ENCODE measurements around the gene ATP5MC3.

Gene ATP5MC3

DNA sequence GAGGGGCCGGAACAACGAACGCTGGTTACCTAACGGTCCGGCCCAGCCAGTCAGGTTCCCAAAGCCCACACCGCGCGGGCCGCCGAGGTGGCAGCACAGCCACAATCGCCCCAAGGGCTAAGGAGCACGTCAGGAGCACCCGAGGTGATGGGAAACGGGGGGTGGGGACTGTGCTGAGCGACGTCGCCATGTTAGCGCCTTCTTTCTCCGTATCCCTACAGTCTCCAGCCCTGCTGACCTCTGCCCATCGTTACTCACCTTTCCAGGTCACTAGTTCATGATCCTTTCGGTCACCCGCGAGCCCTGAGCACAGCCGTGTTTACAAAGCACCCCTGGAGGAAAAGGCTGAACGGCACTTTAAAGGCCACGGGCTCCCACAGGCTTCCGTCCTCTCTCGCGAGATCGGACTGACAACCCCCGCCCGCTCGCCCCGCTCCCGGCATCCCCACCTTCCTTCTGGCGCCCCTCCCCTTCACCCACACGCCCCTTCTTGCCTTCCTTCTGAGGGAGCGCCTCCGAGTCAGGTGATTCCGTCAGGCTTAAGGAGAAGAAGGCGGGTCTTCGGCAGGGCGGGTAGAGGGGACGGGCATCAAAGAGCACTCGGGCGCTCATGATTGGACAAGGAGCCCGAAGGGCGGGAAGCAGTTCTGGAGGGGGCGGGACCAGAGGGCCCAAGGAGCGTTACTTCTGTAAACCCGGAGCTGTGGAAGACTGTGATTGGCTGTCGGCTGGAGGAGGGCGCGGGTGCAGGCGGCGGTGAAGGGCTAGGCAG, 13.5 kb downstream of the ATP5MC3 start, which contains the start of gene ATF2:
Gene ATF2 (minus strand): TSS at position 412 of the 772 bp plus-strand sequence. CDS start 31,760 bp downstream, outside the sequence.
- peak; percentile 99 for DNase-seq

DNA sequence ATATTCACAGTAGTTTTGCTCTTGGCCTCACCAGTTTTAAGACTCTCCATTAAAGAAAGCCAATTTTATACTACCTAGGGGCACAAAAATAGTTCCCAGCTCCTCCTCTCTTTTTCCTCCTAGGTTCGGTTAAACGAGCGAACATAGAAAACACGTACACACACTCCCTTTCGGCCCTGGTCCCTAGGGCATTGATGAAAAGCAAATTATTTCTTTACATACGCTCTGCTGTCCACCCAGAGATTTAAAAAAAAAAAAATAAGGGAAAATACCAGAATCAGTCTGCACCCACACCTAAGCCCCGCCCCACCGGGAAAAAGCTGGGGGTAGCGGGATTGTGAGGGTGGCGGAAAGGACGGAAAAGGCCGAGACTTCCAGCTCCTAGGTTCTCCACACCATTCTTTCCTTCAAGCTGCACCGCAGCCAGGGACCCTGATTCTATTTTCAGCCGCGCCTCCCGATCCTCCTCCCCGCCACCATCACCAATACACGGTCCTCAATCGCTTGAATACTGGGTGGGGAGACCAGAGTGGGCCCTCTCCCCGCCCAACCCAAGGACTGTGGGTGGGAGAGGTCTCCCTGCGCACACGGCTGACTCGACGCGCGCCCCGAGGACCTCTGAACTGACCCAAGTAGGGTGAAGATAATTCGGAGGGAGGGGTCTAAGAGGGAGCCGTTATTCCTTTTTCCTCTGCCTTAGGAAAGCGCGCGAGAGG, 14.3 kb downstream of the ATP5MC3 start:
- peak; percentile 76 for DNase-seq

DNA sequence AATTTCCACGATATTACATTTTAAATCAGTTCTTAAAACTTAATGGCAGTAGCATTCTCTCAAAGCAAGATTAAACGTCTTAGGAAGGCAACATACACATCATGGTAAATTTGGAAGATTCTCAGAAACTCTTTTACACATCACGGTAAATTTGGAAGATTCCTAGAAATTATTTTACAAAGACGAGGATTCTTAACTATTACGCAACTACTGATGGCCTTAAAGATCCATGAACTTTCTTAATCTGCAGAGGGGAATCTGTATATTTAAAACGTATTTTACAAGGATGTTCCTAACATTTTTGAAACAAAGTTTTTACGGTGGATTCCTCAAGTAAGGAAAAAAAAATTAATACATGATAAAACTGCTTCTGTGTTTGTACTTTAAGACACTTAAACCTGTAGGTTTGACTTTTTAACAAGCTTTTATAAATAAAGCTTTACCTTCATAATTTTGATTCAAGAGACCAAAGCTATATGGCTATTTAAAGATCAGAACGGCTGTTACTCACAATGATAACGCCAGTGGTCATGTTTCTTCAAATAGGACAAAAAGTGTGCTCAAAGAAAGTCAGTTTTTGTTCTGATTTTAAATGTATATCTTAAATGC, 15.2 kb downstream of the ATP5MC3 start:
- DNase-seq: no peak

DNA sequence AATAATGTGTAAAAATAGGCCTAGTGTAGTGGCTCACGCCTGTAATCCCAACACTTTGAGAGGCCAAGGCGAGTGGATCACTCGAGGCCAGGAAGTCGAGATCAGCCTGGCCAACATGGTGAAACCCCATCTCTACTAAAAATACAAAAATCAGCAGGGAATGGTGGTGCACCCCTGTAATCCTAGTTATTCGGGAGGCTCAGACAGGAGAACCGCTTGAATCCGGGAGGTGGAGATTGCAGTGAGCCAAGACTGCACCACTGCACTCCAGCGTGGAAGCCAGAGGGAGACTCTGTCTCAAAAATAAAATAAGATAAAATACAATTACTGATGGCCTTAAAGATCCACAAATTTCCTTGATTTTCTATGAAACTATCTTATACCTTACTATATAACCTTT, 17.3 kb downstream of the ATP5MC3 start:
- no peak for DNase-seq

DNA sequence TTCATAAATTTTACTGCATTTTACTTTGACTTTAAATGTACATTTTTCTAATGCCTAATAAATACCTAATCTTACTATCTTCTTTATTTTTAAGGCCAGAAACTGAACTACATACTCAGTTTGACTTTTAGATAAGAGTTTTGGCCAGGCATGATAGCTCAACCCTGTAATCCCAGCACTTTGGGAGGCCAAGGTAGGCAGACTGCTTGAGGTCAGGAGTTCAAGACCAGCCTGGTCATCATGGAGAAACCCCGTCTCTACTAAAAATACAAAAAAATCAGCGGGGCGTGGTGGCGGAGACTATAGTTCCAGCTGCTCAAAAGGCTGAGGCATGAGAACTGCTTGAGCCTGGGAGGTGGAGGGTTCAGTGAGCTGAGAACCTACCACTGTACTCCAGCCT, 22.6 kb downstream of the ATP5MC3 start:
- DNase-seq: no peak

DNA sequence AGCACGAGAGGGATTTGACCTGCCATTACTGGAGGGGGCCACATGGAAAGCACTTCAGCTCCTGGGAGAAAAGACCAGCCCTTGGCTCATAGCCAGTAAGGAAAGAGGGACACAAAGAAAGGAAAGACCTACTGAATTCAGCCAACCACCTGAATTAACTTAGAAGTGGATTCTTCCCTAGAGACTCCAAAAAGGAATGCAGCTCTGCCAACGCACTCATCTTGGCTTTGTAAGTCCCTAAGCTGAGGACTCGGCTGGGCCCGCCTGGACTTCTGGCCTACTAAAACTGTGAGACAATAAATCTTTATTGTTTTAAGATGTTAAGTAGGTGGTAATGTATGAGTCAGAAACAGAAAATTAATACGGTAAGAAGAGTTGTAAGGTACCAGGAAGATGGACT, 25.0 kb downstream of the ATP5MC3 start:
- no peak for DNase-seq

DNA sequence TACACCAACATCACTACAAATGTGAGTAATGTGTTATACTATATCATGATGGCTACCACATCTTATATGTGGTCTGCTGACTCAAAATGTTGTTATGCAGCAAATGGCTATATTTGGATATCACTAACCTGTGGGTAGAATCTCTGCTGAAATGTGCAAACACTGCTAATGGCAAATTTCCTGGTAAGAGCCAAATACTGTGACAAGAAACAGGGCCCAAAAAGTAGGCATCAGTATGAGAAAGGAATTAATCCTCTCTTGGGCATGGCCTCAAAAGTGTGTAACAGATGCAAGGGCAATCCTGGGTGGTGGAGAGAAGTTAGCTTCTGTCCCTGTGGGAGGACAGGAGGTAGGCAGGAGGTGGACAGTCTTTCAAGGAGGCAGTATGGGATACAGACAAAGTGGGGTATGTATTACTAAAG, 26.8 kb downstream of the ATP5MC3 start:
- DNase-seq: no peak

DNA sequence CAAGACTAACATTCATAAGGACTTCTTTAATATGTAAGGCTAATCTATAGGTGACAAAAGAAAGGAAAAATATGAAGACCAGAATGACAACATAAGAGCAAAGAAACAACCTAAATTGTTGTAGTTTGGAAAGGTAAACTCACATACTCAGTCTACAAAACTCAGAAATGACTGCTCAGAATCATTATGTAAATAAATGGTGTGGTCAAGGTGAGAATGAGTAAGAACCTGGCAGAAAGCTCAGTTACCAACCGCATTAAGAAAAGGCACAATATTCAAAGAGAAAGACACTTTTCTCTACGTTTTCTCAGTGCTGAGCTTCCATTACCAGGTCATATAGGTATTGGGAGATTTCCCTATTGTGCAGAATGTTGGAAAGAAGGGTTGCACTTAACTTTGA, 29.3 kb downstream of the ATP5MC3 start:
- DNase-seq: no peak

DNA sequence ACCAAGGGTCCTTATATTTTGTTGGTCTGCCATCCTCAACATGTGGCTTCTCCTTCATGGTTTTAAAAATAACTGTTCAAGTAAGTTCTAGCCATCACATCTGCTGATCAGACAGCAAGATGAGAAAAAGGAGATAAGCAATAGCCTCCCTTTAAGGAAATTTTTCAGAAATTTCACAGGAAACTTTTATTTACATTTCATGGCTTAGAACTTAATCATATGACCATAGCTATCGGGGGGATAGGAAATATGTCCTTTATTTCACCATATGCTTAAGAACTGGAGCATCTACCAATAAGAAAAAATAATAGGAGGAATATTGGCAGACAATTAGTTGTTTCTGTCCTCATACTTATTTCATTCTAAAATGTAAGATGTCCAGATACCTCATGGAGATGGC, 29.7 kb downstream of the ATP5MC3 start:
- no peak for DNase-seq

DNA sequence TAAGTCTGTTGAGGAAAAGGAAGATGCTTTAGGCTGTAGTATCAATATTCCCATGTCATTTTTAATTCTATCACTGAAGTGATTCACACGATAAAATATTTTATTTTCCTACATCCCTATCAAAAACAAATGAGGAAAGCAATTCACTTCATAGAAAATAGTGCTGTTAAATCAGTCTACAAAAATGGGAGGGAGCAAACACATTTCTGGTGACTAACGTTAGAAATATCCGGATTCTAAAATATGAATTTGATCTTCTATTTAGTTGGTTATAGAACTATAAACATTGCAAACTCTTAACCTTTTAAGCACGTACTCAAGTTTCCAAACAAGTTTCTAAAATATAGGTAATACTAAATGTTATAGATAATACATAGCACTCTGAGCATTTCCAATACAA, 34.3 kb downstream of the ATP5MC3 start:
- no peak for DNase-seq

DNA sequence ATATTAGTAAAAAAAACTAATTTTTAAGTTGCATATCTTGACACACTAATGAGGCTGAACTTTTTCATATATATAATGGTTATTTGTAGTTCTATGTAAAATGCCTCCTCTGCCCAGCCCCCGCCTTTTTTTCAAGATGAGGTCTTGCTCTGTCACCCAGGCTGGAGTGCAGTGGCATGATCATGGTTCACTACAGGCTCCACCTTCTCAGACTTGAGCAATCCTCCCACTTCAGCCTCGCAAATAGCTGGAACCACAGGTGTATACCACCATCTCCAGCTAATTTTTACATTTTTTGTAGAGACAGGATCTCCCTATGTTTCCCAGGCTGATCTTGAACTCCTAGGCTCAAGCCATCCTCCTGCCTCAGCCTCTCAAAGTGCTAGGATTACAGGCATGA, 37.8 kb downstream of the ATP5MC3 start:
- no peak for DNase-seq

DNA sequence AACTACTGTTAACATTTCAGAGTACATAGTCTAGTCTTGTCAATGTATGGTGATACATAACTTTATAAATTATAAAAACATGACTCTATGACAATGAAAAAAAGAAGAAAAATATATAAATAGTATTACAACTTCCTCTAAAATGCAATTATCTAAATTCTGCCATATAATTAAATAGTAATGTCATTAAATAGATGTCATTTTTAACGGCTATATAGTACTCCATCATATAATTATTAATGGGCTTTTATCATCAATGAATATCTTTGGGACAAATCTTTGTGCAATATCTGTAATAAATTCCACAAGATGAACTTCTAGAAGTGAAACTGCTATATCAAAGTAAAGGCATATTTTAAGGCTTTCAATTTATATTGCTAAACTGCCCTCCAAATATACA, 38.3 kb downstream of the ATP5MC3 start:
- DNase-seq: no peak

DNA sequence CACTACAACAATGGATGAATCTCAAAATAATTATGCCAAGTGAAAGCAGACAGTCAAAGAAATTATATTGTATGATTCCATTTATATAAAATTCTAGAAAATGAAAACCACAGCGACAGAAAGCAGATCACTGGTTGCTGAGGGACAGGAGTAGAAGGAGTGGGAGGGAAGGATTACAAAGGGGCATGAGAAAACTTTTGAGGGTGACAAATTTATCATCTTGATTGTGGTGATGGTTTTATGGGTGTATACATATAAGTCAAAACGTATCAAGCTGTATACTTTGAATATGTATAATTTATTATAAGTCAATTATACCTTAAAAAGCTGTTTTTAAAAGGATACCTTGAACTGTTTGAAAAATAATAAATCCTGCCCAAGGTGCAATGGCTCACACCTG, 41.2 kb downstream of the ATP5MC3 start:
- DNase-seq: no peak

DNA sequence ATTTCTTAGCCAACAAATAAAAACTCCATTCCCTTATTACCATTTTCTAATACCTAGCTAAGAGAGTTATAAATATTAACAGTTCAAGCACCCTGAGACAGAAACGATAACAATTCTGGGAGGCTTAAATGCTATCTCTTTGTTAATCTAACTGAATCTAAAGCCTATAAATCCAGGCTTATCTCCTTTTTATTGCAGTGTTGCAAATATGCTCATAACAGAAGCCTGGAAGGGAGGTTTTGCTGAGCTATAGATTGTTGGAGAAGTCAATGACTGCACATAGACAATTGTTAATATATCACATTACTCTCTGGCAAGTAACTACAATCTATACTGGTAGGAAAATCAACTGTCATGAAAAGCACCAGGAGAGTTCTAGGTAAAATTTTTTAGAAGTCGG, 43.7 kb downstream of the ATP5MC3 start:
- no peak for DNase-seq

DNA sequence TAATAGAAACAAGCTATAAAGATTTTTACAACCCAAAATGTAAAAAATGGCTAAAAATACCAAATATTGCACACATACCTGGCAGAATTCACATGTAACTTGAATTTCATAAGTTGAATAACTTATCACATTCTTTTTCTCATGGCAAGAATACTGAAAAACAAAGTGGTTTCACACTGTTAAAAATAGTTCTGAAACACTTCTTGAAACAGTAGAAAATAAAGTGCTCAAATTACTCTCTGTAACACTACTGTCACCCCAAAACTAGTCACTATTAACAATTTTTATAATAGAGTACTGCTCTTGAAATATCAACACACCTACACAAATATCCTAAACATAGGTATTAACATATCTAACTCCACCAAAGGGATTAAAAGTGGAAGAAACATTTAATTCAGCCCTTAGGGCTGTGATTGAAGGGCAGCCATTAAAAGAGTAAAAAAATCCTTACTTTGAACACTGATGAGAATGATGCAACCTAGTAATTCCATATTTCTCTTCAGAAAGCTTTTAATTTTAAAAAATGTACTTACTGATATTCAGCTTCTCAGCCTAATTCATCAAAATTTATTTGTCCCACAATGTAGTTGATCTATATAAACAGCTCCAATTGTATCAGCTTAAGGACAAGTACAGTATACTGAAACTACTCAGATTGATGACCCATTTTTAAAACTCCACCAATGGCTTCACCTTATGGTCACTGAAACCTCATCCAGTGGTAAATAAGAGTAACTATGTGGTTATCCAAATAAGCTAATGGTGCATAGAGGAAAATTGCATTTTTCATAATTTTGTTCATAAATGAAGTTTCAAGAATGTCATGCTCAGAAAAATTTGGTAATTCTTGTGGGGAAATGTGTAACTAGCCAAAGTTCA, 44.9 kb downstream of the ATP5MC3 start:
- DNase-seq: no peak

DNA sequence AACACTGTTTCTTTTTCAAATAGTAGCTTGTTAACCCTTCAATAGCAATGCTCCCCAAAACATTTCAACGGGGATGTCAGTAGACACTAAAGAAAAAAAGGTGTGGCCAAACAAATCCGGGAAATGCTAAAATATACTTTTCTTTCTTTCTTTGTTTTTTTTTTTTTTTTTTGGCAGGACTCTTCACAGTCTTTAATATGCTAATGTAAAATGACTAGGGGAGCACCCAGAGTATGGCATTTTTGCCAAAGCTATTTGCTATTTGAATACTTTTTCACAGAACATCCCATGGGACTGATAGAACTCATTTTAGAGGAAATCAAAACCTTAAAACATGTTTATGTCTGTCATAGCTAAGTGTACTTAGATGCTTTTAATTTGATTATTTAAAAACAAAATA, 45.6 kb downstream of the ATP5MC3 start:
- no peak for DNase-seq

DNA sequence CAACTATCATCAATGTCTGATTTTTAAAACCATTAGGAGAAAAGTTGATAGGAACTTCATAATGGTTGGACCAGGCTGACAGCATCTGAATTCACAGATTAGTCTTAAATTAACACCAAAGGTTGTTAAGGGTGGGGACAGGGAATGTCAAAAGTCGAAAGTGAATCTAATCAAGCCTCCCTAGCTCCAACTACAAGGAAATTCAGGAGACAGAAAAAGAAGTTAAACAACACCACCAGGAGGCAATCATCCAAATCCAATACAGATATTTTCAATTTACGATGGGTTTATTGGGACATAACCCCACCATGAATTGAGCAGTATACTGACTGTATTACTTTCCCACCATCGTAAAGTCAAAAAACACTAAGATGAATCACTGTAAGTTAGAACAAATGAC, 46.3 kb downstream of the ATP5MC3 start:
- DNase-seq: no peak

DNA sequence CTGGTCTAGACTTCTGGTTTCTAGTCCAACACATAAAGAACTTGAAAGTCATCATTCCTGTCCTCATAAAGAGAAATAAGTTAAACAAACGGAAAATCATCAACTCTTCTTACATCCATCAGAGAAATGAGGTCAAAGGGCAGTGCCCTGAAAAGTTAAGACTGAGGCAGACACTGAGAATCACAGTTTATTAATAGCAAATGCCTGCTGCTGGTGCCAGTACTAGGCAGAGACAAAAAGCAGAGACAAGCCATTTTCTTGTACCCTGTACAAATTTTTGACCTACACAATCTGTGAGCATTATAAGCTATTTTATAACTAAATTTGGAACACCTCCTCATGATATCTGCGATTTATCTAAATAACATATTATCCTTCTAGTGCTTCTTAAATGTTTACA, 50.3 kb downstream of the ATP5MC3 start:
- no peak for DNase-seq

DNA sequence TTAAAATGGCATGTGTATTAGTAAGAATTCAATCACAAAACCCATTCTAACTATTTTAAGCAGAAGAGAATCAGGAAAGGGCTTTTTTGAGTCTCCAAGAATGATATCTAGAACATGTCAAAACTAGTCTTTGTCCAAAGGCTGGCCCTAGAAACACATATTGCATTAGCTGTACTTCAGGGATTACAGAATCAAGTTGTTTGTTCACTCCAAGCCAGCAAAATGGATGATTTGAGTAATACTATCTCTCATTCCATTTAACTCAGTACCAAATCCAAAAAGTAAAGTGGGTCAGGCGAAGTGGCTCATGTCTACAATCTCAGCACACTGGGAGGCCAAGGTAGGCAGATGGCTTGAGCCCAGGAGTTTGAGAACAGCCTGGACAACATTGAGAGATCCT, 54.8 kb downstream of the ATP5MC3 start:
- DNase-seq: no peak

All from activated effector memory CD4-positive, alpha-beta T cell treated with anti-CD3 and anti-CD28 coated beads, Interleukin-2, amount 50 U/mL, for 16 hours (primary cell).